ENCODE data around the gene PROB1.

Gene PROB1

DNA sequence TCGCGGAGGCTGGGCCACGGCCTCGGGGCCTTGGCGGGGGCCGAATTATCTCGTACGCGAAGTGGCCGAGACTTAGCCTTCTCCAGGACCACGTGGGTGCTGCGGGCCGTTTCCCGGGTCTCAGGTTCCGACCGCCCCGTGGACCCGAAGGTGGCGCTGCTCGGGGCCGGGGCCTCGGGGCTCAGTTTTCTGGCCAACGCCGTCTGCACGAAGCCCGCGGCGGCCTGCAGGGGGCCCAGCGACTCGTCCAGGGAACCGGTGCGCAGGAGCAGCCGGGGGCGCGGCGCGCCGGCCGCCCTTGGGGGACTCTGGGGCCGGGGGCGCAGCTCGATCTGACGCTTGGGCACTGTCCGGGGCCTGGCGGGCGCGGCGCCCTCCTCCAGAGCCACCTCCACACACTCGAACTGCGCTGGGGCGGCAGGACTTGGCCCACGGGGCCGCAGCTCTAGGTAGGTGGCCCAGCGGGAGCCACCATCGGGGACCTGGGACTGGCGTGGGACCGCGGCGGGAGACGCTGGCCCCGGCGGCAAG, 716 bp downstream of the PROB1 start:
- TF ChIP-seq MAX (IDR thresholded peaks at IDR 0.05) (no peak), RAD21 (IDR thresholded peaks at IDR 0.05; ENCODE audit: low read depth) (no peak), TCF12 (IDR thresholded peaks at IDR 0.05; ENCODE audit: low read depth) (no peak), ZBTB7A (IDR thresholded peaks at IDR 0.05; ENCODE audit: low read depth) (no peak), CEBPB (IDR thresholded peaks at IDR 0.05) (no peak), TAF1 (IDR thresholded peaks at IDR 0.05; ENCODE audit: low read depth) (no peak), REST (IDR thresholded peaks at IDR 0.05; ENCODE audit: low read depth) (no peak), YY1 (IDR thresholded peaks at IDR 0.05; ENCODE audit: low read depth) (no peak), NFIC (IDR thresholded peaks at IDR 0.05) (no peak), EP300 (IDR thresholded peaks at IDR 0.05; ENCODE audit: borderline replicate concordance) (no peak), EGR1 (IDR thresholded peaks at IDR 0.05) (no peak), TEAD4 (IDR thresholded peaks at IDR 0.05) (no peak), FOXM1 (IDR thresholded peaks at IDR 0.05; ENCODE audit: borderline replicate concordance, low read depth) (no peak), CREB1 (IDR thresholded peaks at IDR 0.05; ENCODE audit: low read depth) (no peak)
- TF ChIP-seq, protein P1, sequence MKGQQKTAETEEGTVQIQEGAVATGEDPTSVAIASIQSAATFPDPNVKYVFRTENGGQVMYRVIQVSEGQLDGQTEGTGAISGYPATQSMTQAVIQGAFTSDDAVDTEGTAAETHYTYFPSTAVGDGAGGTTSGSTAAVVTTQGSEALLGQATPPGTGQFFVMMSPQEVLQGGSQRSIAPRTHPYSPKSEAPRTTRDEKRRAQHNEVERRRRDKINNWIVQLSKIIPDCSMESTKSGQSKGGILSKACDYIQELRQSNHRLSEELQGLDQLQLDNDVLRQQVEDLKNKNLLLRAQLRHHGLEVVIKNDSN (IDR thresholded peaks at IDR 0.05) = no peak

GRCh38 chr5:139393497-139394122, 1.3 kb downstream of the PROB1 start:
- TF ChIP-seq, protein P1 (IDR thresholded peaks at IDR 0.05) = no peak
- TF ChIP-seq TCF12 (IDR thresholded peaks at IDR 0.05; ENCODE audit: low read depth) (no peak), EGR1 (IDR thresholded peaks at IDR 0.05) (no peak), MAX (IDR thresholded peaks at IDR 0.05) (no peak), TAF1 (IDR thresholded peaks at IDR 0.05; ENCODE audit: low read depth) (no peak), EP300 (IDR thresholded peaks at IDR 0.05; ENCODE audit: borderline replicate concordance) (no peak), FOXM1 (IDR thresholded peaks at IDR 0.05; ENCODE audit: borderline replicate concordance, low read depth) (no peak), NFIC (IDR thresholded peaks at IDR 0.05) (no peak), CEBPB (IDR thresholded peaks at IDR 0.05) (no peak), RAD21 (IDR thresholded peaks at IDR 0.05; ENCODE audit: low read depth) (no peak), REST (IDR thresholded peaks at IDR 0.05; ENCODE audit: low read depth) (no peak), CREB1 (IDR thresholded peaks at IDR 0.05; ENCODE audit: low read depth) (no peak)

- TF ChIP-seq ZBTB7A (IDR thresholded peaks at IDR 0.05; ENCODE audit: low read depth) = no peak
Measured at GRCh38 chr5:139392678-139393496, 2.0 kb downstream of the PROB1 start.

DNA sequence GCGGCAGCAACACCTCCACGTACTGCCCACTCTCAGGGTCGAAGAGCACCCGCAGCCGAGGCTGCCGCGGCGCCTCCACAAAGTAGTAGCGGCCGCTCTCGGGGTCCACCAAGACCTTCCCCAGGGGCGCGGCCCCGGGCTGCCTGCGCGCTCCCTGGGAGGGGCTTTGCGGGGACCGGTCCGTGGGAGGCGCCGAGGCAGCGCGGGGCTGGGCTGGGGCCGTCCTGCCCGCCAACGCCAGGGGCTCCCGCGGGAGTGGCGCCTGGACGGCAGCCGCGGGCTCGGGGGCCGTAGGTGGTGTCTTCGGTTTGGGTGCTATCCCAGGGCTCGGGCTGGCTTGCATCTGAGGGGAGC, 2.6 kb downstream of the PROB1 start:
- no peak for TF ChIP-seq TAF1 (IDR thresholded peaks at IDR 0.05; ENCODE audit: low read depth)
- TF ChIP-seq EP300 (IDR thresholded peaks at IDR 0.05; ENCODE audit: borderline replicate concordance) = no peak
- no peak for TF ChIP-seq CREB1 (IDR thresholded peaks at IDR 0.05; ENCODE audit: low read depth)
- TF ChIP-seq, protein P1 (IDR thresholded peaks at IDR 0.05) = no peak

- TF ChIP-seq YY1 (IDR thresholded peaks at IDR 0.05; ENCODE audit: low read depth) (no peak), FOXM1 (IDR thresholded peaks at IDR 0.05; ENCODE audit: borderline replicate concordance, low read depth) (no peak), ZBTB7A (IDR thresholded peaks at IDR 0.05; ENCODE audit: low read depth) (no peak), TEAD4 (IDR thresholded peaks at IDR 0.05) (no peak), TCF12 (IDR thresholded peaks at IDR 0.05; ENCODE audit: low read depth) (no peak), CREB1 (IDR thresholded peaks at IDR 0.05; ENCODE audit: low read depth) (no peak), RAD21 (IDR thresholded peaks at IDR 0.05; ENCODE audit: low read depth) (no peak), REST (IDR thresholded peaks at IDR 0.05; ENCODE audit: low read depth) (no peak)
- TF ChIP-seq, protein P1 (IDR thresholded peaks at IDR 0.05) = no peak
Measured at GRCh38 chr5:139391570-139392323, 3.2 kb downstream of the PROB1 start.
